Common myeloid progenitor, CD34-positive (primary cell): ENCODE data around the gene ITPRIPL1.

Experiments
- CTCF ChIA-PET: fragments of 350-600 bp; sonication (Branson Sonifier 250); formaldehyde crosslinking; loops from one replicate; lab custom pipeline; 2021; ENCODE audit warnings: antibody characterized with exemption; lab: Charles Lee
- POLR2A ChIA-PET: fragments of 350-600 bp; sonication (Branson Sonifier 250); formaldehyde crosslinking; loops from one replicate; lab custom pipeline; 2021; ENCODE audit warnings: antibody characterized with exemption; lab: Charles Lee
- DNase-seq, 3 donors: peaks; one replicate each; pipeline versions ENCODE4 v3.0.0 to v3.0.0-alpha.2; 2013
- H3K27ac ChIP-seq, 2 experiments: 1 replicate in 1 of 2; 2 replicates in 1 of 2; pipeline ENCODE4 v1.7.0; 2013; ENCODE audit warnings: inconsistent platforms in 2 of 2, low read length in 2 of 2, mild to moderate bottlenecking in 2 of 2, low read depth in 1 of 2, moderate library complexity in 1 of 2; ENCODE audit not compliant: severe bottlenecking in 2 of 2, insufficient read depth in 1 of 2, poor library complexity in 1 of 2
- H3K27me3 ChIP-seq, 5 experiments: replicated peaks in 2 of 5; 1 replicate in 3 of 5; 2 replicates in 2 of 5; pipeline versions ENCODE4 v1.6.1 to v1.7.0; 2013; ENCODE audit warnings: low read length in 4 of 5, mild to moderate bottlenecking in 2 of 5, moderate library complexity in 2 of 5, inconsistent platforms in 1 of 5; ENCODE audit not compliant: insufficient read depth in 5 of 5, control insufficient read depth in 4 of 5
- H3K36me3 ChIP-seq, 4 experiments: 1 replicate in 2 of 4; 2 replicates in 2 of 4; pipeline versions ENCODE4 v1.6.1 to v1.7.0; 2013; ENCODE audit warnings: low read length in 3 of 4, control low read depth in 1 of 4, mild to moderate bottlenecking in 1 of 4; ENCODE audit not compliant: control insufficient read depth in 4 of 4, insufficient read depth in 4 of 4
- H3K4me1 ChIP-seq, 4 experiments: 1 replicate in 3 of 4; 2 replicates in 1 of 4; pipeline versions ENCODE4 v1.6.1 to v1.7.1; 2013; ENCODE audit warnings: low read length in 3 of 4, mild to moderate bottlenecking in 3 of 4, control low read depth in 1 of 4, inconsistent platforms in 1 of 4, moderate library complexity in 1 of 4; ENCODE audit not compliant: control insufficient read depth in 4 of 4, insufficient read depth in 4 of 4; ENCODE audit errors: control extremely low read depth in 1 of 4
- H3K4me3 ChIP-seq, 7 experiments: 1 replicate in 4 of 7; 2 replicates in 3 of 7; pipeline versions ENCODE4 v1.5.1 to v1.7.0; 2013; ENCODE audit warnings: mild to moderate bottlenecking in 7 of 7, low read length in 6 of 7, moderate library complexity in 6 of 7, inconsistent platforms in 2 of 7, low read depth in 2 of 7, control low read depth in 1 of 7; ENCODE audit not compliant: insufficient read depth in 4 of 7, control insufficient read depth in 1 of 7; ENCODE audit errors: extremely low read depth in 1 of 7
- H3K9me3 ChIP-seq, 5 experiments: 1 replicate in 4 of 5; 2 replicates in 1 of 5; pipeline versions ENCODE4 v1.6.1 to v1.7.1; 2013; ENCODE audit warnings: low read length in 4 of 5, mild to moderate bottlenecking in 2 of 5, inconsistent platforms in 1 of 5, low read depth in 1 of 5, moderate library complexity in 1 of 5; ENCODE audit not compliant: control insufficient read depth in 4 of 5, insufficient read depth in 2 of 5; ENCODE audit errors: control extremely low read depth in 1 of 5
- WGBS: methylation state at CpG from one replicate; pipeline ENCODE4 v1.1.5; 2013; ENCODE audit not compliant: insufficient coverage; 5-methylcytosine and 5-hydroxymethylcytosine counted together

Gene ITPRIPL1

DNA sequence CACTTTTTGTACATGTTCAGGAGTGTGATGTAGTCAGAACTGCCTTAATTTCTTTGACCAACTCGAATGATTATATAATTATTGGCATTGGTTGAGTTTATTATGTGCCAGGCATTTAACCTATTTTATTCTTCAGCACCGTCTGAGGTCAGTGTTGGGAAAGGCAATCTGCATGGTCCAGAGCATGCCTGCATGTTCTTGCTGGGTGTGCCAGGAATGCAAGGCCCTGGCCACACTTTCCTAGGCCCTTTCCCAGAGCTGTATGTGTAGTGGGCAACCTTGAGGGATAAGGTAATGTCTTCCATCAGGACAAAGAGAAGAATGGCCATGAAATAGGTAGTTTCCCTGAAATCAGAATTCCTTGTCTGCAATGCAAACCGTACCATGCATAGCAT lies 10.1 kb upstream of the ITPRIPL1 start:
- DNase-seq, result no peak
- Histone ChIP-seq H3K4me3 (peak overlapping the region in 3 of 7 experiments; percentile 57 to 59 (median 58)), H3K36me3 (peaks cover 0 to 16% (median 9%) of the 10 kb centered on the region in 4 experiments), H3K4me1 (peaks cover 6 to 45% (median 40%) of the 10 kb centered on the region in 4 experiments), H3K27me3 (no peaks in the 10 kb centered on the region), H3K9me3 (no peaks in the 10 kb centered on the region), H3K27ac (peak overlapping the region in 1 of 2 experiments; percentile 65)
- ChIA-PET CTCF (interaction anchor here (1.2 to 2.7 kb wide), 2 partner anchors 10 to 30 kb away, joined by 5 to 9 read pairs; partner anchors contain the start of gene ITPRIPL1), POLR2A (no interaction called here)
- 60% methylated on average over 2 of the region's 3 CpGs for WGBS

DNA sequence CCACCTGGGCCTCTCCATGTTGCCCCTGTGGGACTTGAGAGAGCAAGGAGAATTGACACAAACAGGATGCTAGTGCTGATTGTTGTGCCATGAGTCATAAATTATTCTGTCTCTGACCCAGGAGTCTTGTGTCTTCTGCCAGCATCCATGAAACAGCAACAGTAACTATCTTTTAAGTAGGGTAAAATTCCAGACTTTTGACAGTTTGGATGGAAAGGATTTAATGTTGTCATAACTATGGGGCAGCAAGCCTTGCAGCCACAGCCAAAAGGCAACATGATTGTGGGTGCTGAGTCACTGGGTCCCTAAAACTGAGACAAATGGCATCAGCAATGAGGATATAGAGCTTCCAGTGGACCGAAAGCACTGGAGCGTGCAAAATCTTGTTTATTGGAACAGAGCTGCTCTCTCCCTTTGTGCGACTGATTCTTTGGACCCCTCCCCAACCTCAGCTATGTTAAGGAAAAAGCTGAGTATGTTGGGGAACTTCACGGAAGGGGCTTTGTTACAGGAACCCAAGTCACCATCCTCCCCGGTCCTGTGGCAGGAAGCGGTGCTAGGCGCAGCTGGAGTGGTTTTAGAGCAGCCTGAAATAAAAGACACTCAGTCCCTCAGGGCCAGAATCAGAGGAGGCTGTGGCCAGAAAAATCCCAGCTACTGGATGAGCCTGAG lies 9.6 kb upstream of the ITPRIPL1 start:
- ChIA-PET CTCF (interaction anchor here (1.1 to 2.7 kb wide), 4 partner anchors 9 to 55 kb away, joined by 3 to 9 read pairs (median 5); partner anchors contain the start of gene ITPRIPL1), POLR2A (interaction anchor here (0.9 kb wide), 1 partner anchor 10 kb away, joined by 3 read pairs; no protein-coding TSS in a partner anchor)
- Histone ChIP-seq H3K27ac (peak overlapping the region; percentile 9 to 65), H3K27me3 (no peaks in the 10 kb centered on the region), H3K4me1 (peaks cover 8 to 49% (median 45%) of the 10 kb centered on the region in 4 experiments), H3K36me3 (peaks cover 0 to 16% (median 9%) of the 10 kb centered on the region in 4 experiments), H3K9me3 (no peaks in the 10 kb centered on the region), H3K4me3 (peak overlapping the region in 5 of 7 experiments; percentile 13 to 59 (median 57))
- peak; percentile 30 to 85 (median 80) for DNase-seq
- 0% methylated on average over 6 of the region's 7 CpGs for WGBS

DNA sequence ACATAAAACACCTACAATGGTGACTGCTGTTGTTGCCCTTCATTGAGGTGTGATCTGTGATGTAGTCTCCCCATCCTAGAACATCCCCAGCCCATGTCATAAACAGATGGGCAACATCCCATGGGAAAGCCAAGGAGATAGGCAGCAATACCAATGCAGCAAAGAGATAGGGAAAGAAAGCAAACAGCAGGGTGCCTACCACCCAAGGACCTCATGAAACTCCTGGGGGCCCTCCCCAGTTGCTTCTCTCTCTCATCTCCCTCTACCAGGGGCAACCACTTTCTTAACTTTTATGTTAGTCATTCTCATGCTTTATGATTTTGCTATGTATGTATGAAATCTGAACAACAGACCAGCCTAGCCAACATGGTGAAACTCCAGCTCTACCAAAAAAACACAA lies 8.1 kb upstream of the ITPRIPL1 start:
- H3K4me1 ChIP-seq, result peaks cover 9 to 60% (median 56%) of the 10 kb centered on the region in 4 experiments
- CTCF ChIA-PET, result interaction anchor here (2.7 kb wide), 1 partner anchor 28 kb away, joined by 9 read pairs; no protein-coding TSS in a partner anchor
- POLR2A ChIA-PET, result no interaction called here

DNA sequence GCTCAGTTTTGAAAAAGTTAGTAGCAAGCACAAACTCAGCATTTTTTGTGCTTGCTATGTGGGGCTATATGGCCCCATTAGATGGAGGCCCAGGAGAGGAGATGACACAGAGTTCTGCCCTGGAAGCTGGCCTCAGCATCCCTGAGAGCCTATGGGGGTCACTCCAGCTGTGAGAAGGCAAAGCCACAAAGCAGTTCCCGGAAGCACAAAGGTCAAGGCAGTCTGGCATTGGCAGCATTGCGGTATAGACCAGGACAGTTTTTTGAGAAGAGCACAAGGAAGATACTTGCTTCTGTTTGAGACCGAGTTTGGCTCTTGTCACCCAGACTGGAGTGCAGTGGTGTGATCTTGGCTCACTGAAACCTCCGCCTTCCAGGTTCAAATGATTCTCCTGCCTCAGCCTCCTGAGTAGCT lies 7.5 kb upstream of the ITPRIPL1 start:
- Histone ChIP-seq H3K4me3 (no peak overlapping the region), H3K27ac (no peak overlapping the region), H3K27me3 (no peaks in the 10 kb centered on the region), H3K4me1 (peaks cover 11 to 65% (median 60%) of the 10 kb centered on the region in 4 experiments), H3K36me3 (peaks cover 0 to 7% (median 4%) of the 10 kb centered on the region in 4 experiments), H3K9me3 (no peaks in the 10 kb centered on the region)
- DNase-seq, result no peak
- ChIA-PET POLR2A (no interaction called here), CTCF (no interaction called here)
- WGBS, result 94% methylated on average over 4 of the region's 4 CpGs

More for the DNA sequence above, 8.1 kb upstream of the ITPRIPL1 start:
- Histone ChIP-seq H3K9me3 (no peaks in the 10 kb centered on the region), H3K27ac (no peak overlapping the region), H3K36me3 (peaks cover 0 to 12% (median 6%) of the 10 kb centered on the region in 4 experiments), H3K4me3 (no peak overlapping the region), H3K27me3 (no peaks in the 10 kb centered on the region)
- no peak for DNase-seq

DNA sequence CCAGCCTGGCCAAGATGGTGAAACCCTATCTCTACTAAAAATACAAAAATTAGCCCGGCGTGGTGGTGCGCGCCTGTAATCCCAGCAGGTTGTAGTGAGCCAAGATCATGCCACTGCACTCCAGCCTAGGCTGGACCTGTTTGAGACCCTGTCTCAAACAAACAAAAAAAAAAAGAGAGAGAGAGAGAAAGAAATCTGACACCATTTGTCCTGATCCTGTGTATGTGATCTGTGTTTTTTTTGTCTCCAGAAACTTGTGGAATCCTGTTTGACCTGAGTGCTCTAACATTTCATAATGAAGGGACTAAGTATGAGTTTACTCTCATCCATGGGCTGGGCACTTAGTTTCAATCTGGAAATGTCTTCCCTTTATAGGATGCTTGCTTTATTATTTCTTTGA lies 6.4 kb upstream of the ITPRIPL1 start:
- Histone ChIP-seq H3K9me3 (no peaks in the 10 kb centered on the region), H3K4me3 (peak overlapping the region in 3 of 7 experiments; percentile 51 to 69 (median 57)), H3K27me3 (no peaks in the 10 kb centered on the region), H3K27ac (no peak overlapping the region), H3K4me1 (peaks cover 11 to 68% (median 63%) of the 10 kb centered on the region in 4 experiments), H3K36me3 (peaks cover 0 to 3% (median 2%) of the 10 kb centered on the region in 4 experiments)
- no peak for DNase-seq
- CTCF ChIA-PET, result interaction anchor here (0.7 to 3.5 kb wide), 2 partner anchors 8 to 26 kb away, joined by 3 to 29 read pairs; no protein-coding TSS in a partner anchor
- WGBS, result 93% methylated on average over 3 of the region's 4 CpGs
- POLR2A ChIA-PET, result no interaction called here

DNA sequence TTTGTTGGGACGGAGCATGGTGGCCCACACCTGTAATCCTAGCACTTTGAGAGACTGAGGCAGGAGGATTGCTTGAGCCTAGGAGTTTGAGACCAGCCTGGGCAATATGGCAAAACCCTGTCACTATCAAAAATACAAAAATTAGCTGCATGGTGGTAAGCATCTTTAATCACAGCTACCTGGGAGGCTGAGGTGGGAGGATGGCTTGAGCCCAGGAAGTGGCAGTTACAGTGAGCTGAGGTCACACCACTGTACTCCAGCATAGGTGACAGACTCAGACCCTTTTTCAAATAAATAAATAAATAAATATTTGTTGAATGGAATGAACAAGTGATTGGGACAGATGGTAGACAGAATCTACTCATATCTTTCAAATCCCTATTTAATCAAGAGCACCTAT lies 5.7 kb upstream of the ITPRIPL1 start:
- CTCF ChIA-PET, result interaction anchor here (0.7 to 5.9 kb wide), 6 partner anchors 8 to 25 kb away, joined by 3 to 29 read pairs (median 4); partner anchors contain the start of gene SNRNP200
- Histone ChIP-seq H3K4me1 (peaks cover 13 to 71% (median 64%) of the 10 kb centered on the region in 4 experiments), H3K27me3 (no peaks in the 10 kb centered on the region), H3K4me3 (peak overlapping the region in 5 of 7 experiments; percentile 42 to 69 (median 51)), H3K36me3 (peaks cover 0 to 3% (median 1%) of the 10 kb centered on the region in 4 experiments), H3K9me3 (no peaks in the 10 kb centered on the region), H3K27ac (no peak overlapping the region)
- WGBS, result no CpG with 5 or more reads among the region's 1 CpG
- DNase-seq, result peak in 1 of 3 donors; percentile 18
- POLR2A ChIA-PET, result interaction anchor here (0.6 kb wide), 1 partner anchor 22 kb away, joined by 3 read pairs; no protein-coding TSS in a partner anchor
